ENCODE results near the gene CDC42EP1. TPM values are rescaled to one million over a fixed set of nuclear protein-coding genes. Genes with fewer than 3 reads are reported as not detected.

Gene CDC42EP1
- total RNA-seq, 2 donors from 2014 or later = 61.6 to 104 TPM

DNA sequence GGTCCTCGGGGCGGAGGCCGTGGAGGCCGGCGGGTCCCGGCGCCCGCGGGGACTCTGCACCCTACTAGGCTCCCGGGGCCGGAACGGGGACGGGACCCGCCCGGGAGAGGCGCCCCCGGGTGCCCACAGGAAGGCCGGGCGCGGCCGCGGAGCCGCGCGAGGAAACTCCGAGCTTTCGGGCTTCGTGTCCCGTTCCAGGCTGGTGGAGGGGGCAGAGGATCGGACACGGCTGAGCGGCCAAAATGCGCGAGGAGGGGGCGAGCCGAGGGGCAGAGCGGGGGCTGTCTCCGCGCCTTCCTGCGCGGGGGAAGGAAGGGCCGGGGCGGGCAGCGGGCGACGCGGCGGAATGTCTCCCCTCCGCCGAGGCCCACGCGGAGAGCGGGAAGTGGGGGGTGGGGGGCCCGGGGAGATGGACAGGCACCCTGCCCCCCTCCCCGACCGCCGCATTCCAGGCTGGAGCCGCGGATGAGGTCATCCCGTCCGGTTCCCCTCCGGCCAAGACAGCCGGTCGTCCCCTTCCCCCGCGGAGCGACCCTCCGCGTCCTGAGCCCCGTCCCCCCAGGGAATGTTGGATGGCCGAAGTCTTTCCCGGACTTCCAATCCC is 430 bp downstream of the CDC42EP1 start:
- ATAC-seq (ENCODE audit: insufficient number of reproducible peaks, low FRiP score, low read depth) (peak; percentile 31), DNase-seq (ENCODE audit: low spot score) (no peak)
- H3K4me3 ChIP-seq = peak overlapping the region; percentile 95

DNA sequence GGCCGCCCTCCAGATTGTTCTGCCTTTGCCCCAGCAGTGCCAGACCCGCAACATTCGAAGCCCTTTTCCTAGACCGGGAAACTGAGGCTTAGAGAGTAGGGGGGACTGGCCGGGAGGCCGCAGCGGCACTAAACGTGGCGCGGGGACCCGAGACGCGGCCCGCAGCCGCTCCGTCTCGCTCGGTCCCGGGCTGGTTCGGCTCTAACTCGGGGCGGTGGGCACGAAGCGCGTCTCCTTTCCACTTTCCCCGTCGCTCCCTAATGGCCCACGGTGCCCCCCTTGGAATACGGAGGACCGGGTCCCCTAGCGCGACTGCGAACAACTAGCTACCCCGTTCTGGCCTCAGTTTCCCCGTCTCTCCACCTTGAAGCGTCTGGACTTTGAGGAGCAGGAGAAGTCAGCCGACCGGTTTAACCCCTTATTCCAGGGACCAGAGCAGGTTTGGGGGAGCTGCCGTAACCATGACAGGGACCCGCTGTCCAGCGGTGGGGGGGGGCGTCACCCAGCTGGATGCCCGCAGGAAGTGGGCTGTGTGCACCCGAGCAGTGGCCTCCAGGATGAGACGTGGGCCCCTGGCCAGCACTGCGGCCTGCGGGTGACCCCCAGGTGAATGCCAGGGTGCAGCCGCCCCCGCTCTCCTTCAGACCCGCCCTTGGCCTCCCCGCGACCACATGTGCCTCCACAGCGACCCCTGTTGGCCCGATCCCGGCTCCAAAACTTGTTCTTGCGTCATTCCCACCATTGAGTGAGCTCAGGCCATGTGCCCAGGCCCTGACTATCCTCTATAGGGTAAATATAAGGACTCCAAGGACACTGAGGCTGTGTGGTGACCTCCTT is 1.1 kb downstream of the CDC42EP1 start:
- Histone ChIP-seq H3K4me3 (peak overlapping the region; percentile 95), H3K27ac (peak overlapping the region; percentile 99 to 100), H3K27me3 (replicated peaks; ENCODE audit: insufficient read depth) (no peaks in the 10 kb centered on the region), H3K4me1 (ENCODE audit: control insufficient read depth in 1 of 2, low read depth in 2 of 2) (peaks cover 44 to 64% of the 10 kb centered on the region in 2 donors), H3K9me3 (no peaks in the 10 kb centered on the region), H3K36me3 (no peaks in the 10 kb centered on the region)
- TF ChIP-seq, protein P1, sequence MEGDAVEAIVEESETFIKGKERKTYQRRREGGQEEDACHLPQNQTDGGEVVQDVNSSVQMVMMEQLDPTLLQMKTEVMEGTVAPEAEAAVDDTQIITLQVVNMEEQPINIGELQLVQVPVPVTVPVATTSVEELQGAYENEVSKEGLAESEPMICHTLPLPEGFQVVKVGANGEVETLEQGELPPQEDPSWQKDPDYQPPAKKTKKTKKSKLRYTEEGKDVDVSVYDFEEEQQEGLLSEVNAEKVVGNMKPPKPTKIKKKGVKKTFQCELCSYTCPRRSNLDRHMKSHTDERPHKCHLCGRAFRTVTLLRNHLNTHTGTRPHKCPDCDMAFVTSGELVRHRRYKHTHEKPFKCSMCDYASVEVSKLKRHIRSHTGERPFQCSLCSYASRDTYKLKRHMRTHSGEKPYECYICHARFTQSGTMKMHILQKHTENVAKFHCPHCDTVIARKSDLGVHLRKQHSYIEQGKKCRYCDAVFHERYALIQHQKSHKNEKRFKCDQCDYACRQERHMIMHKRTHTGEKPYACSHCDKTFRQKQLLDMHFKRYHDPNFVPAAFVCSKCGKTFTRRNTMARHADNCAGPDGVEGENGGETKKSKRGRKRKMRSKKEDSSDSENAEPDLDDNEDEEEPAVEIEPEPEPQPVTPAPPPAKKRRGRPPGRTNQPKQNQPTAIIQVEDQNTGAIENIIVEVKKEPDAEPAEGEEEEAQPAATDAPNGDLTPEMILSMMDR (IDR thresholded peaks at IDR 0.05) = peak; percentile 80
- ATAC-seq (ENCODE audit: insufficient number of reproducible peaks, low FRiP score, low read depth) (peak; percentile 35), DNase-seq (ENCODE audit: low spot score) (peak; percentile 84)

More for the DNA sequence above, 430 bp downstream of the CDC42EP1 start:
- H3K9me3 ChIP-seq = no peaks in the 10 kb centered on the region
- H3K27ac ChIP-seq = peak overlapping the region; percentile 99 to 100
- H3K4me1 ChIP-seq (ENCODE audit: control insufficient read depth in 1 of 2, low read depth in 2 of 2) = peaks cover 37 to 59% of the 10 kb centered on the region in 2 donors
- H3K36me3 ChIP-seq = no peaks in the 10 kb centered on the region
- TF ChIP-seq, protein P1 (IDR thresholded peaks at IDR 0.05) = no peak
- no peaks in the 10 kb centered on the region for H3K27me3 ChIP-seq (replicated peaks; ENCODE audit: insufficient read depth)

- H3K9me3 ChIP-seq = no peaks in the 10 kb centered on the region
- peaks cover 4% of the 10 kb centered on the region for H3K36me3 ChIP-seq
- DNase-seq (ENCODE audit: low spot score) (no peak), ATAC-seq (ENCODE audit: insufficient number of reproducible peaks, low FRiP score, low read depth) (no peak)
- TF ChIP-seq, protein P1 (IDR thresholded peaks at IDR 0.05) = no peak
- H3K27ac ChIP-seq = peak overlapping the region; percentile 99 to 100
- no peaks in the 10 kb centered on the region for H3K27me3 ChIP-seq (replicated peaks; ENCODE audit: insufficient read depth)
- peak overlapping the region; percentile 95 for H3K4me3 ChIP-seq
- H3K4me1 ChIP-seq (ENCODE audit: control insufficient read depth in 1 of 2, low read depth in 2 of 2) = peaks cover 50 to 67% of the 10 kb centered on the region in 2 donors
Observed at GRCh38 chr22:37562049-37562875, 2.0 kb downstream of the CDC42EP1 start.

DNA sequence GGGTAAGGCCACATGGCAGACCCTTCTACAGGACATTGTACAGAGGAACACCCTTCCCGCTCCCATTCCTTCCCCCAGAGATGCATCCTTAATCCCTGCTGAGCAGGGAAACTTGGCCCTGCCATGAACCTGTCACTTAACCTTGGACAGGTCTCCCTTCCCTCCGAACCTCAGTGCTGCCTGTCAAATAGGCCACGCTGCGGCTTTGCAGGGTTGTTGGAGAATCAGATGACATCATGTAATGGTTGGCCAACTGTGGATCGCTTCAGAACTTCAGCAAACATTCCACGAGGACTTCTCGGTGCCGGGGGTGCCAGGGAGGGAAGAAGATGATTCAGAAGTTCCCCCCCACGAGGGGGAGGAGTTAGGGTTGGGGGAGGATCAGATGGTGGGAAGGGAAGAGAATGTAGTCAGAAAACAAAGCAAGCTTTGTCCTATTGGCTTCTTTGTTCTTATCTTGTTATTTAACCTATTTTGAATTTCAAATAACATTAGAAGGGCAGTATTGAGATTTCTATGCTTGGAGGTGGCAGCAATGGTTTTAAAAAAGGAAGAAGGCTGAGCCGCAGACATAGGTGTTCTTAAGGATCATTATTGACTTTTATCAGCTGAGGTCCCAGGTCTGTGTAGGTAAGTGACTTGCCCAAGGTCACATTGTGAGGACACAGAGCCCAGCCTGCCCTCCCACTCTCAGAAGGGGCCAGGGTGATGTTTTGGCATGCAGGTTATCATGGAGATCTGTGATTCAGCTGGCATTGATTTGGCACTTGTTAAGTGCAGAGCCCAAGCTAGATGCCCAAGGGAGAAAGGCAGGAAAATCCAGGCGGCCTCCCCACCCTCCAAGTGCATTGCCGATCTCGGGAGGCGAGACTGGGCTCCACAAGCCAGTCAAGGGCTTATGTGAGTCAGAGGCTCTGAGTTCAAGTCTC is 3.1 kb downstream of the CDC42EP1 start:
- TF ChIP-seq, protein P1 (IDR thresholded peaks at IDR 0.05) = no peak
- Histone ChIP-seq H3K27me3 (replicated peaks; ENCODE audit: insufficient read depth) (no peaks in the 10 kb centered on the region), H3K27ac (peak overlapping the region; percentile 99 to 100), H3K9me3 (no peaks in the 10 kb centered on the region), H3K4me1 (ENCODE audit: control insufficient read depth in 1 of 2, low read depth in 2 of 2) (peaks cover 54 to 72% of the 10 kb centered on the region in 2 donors), H3K4me3 (peak overlapping the region; percentile 5), H3K36me3 (peaks cover 13% of the 10 kb centered on the region)
- ATAC-seq (ENCODE audit: insufficient number of reproducible peaks, low FRiP score, low read depth) = peak; percentile 55
- DNase-seq (ENCODE audit: low spot score) = peak; percentile 85
